AG08395 (cell line): ENCODE results near the gene CDKN2B-AS1.

Source experiments
- DNase-seq: peaks from one replicate; pipeline ENCODE4 v3.0.0; 2012; ENCODE audit warnings: mixed read lengths, low spot score

Gene CDKN2B-AS1

GRCh38 chr9:22088053-22088716, 93.6 kb downstream of the CDKN2B-AS1 start:
- DNase-seq = no peak

DNA sequence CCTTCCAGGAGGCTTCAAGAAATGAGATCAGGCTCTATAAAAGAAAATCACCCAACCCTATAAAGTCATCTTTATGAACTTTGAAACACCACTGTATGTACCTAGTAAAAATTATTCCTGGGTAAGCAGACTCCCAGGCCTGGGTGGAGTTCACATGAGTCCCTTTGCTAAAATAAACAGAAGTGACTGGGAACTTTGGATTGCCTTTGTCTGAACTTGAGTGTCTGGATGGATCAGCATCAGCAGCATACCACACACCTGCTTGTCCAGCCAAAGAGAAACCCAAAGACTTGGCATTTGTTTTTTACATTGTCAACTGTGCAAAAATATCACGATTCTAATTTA, 94.1 kb downstream of the CDKN2B-AS1 start:
- DNase-seq = no peak

GRCh38 chr9:22097707-22098106, 103.1 kb downstream of the CDKN2B-AS1 start:
- peak; percentile 61 for DNase-seq

DNA sequence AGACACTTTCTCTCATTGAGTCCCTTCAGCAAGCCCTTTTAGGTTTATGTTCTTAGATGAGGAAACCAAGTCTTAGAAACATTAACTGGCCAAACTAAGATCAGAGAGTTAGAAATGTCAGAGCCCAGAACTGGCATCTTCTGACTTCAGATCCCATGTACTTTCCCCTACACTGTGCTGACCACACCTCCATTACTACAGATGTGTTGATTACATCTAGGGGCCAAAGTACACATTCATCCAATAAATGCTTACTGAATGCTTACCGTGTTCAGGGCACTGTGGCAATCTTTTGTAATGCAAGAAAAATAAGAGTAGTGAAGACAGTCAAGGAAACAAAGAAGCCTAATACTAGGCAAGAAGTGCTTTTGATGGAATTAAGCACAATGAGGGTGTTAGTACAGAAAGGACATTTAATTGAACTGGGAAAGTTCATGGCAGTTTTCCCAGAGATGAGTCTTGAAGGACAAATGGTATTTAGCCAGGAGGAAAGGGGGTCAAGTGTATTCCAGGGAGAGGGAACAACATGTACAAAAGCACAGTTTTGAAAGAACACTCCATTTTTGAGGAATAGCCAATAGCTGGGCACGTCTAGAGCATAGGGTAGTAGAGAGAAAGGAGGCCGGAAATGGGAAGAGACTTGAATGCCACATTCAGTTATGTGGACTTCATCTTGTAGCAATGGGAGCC, 104.2 kb downstream of the CDKN2B-AS1 start:
- DNase-seq = no peak

DNA sequence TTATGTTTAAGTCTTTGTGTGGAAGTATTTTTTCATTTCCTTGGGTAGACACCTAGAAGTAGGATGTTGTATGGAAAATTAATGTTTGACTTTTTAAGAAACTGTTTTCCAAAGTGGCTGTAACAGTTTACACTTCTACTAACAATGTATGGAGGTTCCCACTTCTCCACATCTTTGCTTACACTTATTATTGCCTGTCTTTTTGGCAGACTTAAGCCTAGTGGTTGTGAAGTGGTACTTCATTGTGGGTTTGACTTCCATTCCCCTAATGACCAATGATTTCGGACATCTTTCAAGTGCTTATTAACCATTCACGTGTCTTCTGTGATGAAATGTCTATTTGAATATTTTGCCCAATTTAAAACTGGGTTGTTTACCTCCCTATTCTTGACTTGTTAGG, 106.0 kb downstream of the CDKN2B-AS1 start:
- no peak for DNase-seq

GRCh38 chr9:22102146-22103053, 107.8 kb downstream of the CDKN2B-AS1 start:
- DNase-seq = no peak

- DNase-seq = peak; percentile 32
Measured at GRCh38 chr9:22103685-22104575, 109.3 kb downstream of the CDKN2B-AS1 start.

- no peak for DNase-seq
Measured at GRCh38 chr9:22105005-22105722, 110.6 kb downstream of the CDKN2B-AS1 start.

DNA sequence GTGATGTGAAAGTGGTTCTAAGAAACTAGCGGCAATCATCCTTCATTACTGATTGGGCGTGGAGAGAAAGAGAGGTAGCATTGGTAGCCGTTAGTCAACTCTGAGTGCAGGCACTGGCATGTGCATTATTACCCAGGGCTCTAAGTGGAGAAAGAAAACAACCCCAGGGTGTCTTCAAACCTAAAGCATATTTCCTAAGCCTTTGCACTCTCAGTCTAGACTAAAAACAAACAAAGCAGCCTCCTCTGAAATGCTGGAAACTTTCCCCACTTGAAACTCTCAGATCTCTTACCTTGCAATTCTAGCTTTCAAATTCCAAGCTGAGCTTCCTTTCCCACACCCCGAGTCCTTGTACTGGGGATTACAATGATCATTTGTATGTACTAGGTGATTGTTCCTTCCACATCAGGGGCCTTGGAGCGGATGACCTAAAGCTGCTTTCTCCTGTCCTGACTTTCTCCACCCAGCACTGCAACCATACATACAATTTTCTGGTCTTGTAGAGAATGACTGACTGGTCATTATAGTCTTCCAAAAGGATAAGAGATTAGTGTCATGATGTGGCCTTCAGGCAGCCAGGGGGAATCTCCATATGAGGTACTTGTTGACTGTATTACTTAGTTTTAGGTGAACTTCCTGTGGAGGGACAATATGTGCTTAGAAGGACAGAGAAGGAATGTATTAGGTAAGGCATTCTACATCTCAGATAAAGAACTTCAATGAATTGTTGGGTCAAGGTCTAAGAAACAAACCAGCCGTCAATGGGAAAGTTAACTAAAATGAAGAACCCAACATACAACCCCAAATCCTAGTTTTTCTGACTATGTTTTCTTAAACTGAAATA, 112.8 kb downstream of the CDKN2B-AS1 start:
- DNase-seq = no peak

GRCh38 chr9:22108581-22109370, 114.2 kb downstream of the CDKN2B-AS1 start:
- DNase-seq = no peak

DNA sequence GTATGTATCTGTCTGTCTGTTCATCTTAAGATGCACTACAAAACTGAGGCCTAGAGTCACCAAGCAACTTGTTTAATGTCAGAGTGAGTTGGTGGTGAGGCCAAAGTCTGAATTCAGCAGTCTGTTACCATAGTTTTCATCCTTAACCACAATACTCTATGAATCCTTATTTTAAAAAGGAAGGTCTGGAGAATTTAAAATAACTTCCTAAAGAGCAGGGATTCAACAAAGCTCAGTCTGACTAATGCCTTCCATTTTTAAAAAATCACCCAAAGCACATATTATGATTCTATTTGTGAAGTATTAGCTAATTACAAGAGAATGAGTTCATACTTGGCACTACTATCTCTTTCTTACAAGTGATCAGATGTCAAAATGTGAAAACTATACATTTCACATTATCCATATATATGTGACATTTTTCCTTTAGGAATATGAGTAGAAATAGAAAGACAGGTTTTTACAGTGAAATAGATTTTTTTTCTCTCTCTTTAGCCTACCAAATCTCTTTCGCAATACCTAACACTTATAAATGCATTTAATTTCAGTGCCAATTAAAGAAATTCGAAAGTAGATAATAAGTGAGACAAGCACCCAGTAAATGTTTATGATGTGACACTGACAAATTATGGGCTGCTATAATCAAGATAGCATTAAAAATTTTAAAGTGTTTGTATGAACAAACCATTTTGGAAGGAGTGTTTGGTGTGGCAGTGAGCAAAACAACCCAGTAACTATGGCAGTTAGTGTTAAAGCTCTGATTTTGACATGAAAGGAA, 116.8 kb downstream of the CDKN2B-AS1 start:
- no peak for DNase-seq

DNA sequence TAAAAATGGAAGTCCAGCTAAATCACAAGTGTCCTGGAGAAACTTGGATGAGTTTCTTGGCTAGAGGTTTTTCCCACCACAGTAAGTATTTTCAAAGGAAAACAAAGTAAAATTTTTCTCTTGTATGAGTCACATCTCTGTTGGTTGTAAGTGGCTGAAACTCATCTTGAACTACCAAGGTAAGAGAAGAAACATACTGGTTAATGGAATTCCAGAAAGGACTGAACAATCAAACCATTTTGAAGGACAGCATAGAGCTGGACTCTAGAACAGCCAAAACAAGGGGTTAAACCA, 117.3 kb downstream of the CDKN2B-AS1 start:
- peak; percentile 74 for DNase-seq

DNA sequence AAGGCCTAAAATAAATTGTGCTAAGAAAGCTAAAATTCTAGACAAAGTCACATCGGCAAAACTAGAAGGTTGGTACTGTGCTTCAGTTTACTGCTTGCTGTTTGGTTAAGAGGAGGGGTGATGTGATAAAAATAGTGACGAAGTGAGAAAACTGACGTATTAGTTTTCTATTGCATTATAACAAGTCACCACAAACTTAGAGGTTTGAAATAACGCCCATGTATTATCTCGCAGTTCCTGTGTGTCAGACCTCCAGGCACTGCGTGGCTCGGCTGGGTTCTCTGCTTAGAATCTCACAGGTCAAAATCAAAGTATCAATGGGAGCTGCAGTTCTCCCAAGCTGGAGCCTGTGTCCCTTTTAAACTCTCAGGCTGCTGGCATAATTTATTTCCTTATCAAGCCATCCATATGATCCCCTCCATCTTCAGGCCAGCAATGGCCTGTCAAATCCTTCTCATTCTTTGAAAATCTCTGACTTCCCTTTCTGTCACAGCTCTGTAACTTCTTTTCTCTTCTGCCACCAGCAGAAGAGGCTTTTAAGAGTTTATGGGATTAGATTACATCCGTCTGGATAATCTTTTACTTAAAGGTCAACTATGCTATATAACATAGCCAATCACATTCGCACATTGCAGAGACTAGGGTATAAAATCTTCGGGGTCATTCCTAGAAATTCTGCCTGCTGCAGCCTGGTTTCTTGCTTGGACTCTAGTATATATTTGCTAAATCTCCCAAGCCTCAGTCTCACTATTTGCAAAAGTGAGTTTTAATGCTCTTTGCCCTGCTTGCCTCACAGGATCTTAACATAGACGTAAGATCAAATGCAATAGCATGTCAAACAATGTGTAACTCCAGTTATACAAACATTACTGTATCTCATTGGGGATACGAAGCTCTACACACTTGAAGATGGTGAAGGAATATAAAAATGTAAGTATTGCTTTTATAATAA, 118.6 kb downstream of the CDKN2B-AS1 start:
- DNase-seq = no peak

GRCh38 chr9:22114956-22115355, 120.4 kb downstream of the CDKN2B-AS1 start:
- no peak for DNase-seq

DNA sequence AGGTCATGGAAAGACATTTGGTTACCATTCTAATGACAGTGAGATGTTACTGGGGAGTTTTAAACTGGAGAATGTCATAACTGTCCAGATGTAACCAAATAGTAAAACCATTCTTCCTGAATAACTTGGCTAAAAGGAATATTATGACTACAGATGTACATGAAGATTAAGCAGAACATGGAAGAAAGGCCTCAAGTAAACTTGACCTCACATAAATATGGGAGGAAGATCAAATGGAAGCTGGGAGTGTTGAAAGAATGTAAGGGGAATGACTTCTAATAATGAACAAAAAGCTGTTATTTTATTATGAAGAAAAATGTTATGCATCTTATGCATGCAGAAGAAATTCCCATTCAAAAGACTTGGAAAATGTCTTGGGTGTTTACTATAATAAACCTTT, 122.2 kb downstream of the CDKN2B-AS1 start:
- DNase-seq = no peak

GRCh38 chr9:22117511-22118384, 123.2 kb downstream of the CDKN2B-AS1 start:
- no peak for DNase-seq
